HCT116 (cell line): ENCODE results near the gene METTL27. TPM values are rescaled to one million over a fixed set of nuclear protein-coding genes. Genes with fewer than 3 reads are reported as not detected.

Source experiments
- ATAC-seq: fragments of 200-7000 bp; cut with Tn5 transposase; 2 replicates; pipeline ENCODE4 v1.9.1; 2020; ENCODE audit warnings: mild to moderate bottlenecking, moderate library complexity
- BruUV-seq: library from RNA; stranded (reverse); fragments of 400-500 nt; replicated peaks from 2 replicates; lab custom pipeline; 2021; lab: Mats Ljungman, UMichigan
- CTCF ChIA-PET: fragments of 300-600 bp; sonication (Branson Sonifier 250); formaldehyde crosslinking; loops from one replicate; lab custom pipeline; 2021; ENCODE audit warnings: antibody characterized with exemption; lab: Charles Lee
- POLR2A ChIA-PET: fragments of 300-600, 350-600 bp; sonication (Branson Sonifier 250); formaldehyde crosslinking; loops from one replicate; lab custom pipeline; 2021; ENCODE audit warnings: antibody characterized with exemption; lab: Charles Lee
- RAD21 ChIA-PET, 2 experiments: fragments of 300-600 bp; sonication (Branson Sonifier 250); formaldehyde crosslinking; loops; one replicate each; lab custom pipeline; 2023; ENCODE audit warnings: low total read pairs in 2 of 2; ENCODE audit not compliant: uncharacterized antibody in 2 of 2, unreplicated experiment in 2 of 2, low non-redundant PET in 1 of 2; lab: Charles Lee
- DNase-seq: peaks from one replicate; pipeline ENCODE4 v3.0.0-alpha.2; 2010; ENCODE audit warnings: low read depth, low spot score
- H2AFZ ChIP-seq: fragments of 200-600 bp; shearing (Covaris generic), sonication (generic); 2 replicates; pipeline ENCODE4 v1.6.1; 2017; ENCODE audit warnings: low read depth, mixed run types, mixed read lengths, antibody characterized with exemption, low read length; ENCODE audit not compliant: poor library complexity, severe bottlenecking
- H3K27ac ChIP-seq: 2 replicates; pipeline ENCODE4 v1.5.1; 2012; ENCODE audit warnings: low read depth, low read length
- H3K27me3 ChIP-seq: fragments of 200-600 bp; sonication (generic); 2 replicates; pipeline ENCODE4 v1.6.1; 2016; ENCODE audit warnings: mixed run types, low read length, mixed read lengths; ENCODE audit not compliant: insufficient read depth
- H3K36me3 ChIP-seq, 2 experiments: fragments of 200-500 bp in 1 of 2; fragments of 200-600 bp in 1 of 2; sonication (Bioruptor generic) in 1 of 2; sonication (generic) in 1 of 2; 2 replicates each; pipeline versions ENCODE4 v1.5.1 to v1.6.1; 2014 to 2016; ENCODE audit warnings: low read length in 2 of 2, inconsistent platforms in 1 of 2, mixed read lengths in 1 of 2, mixed run types in 1 of 2; ENCODE audit not compliant: insufficient read depth in 2 of 2, control insufficient read depth in 1 of 2
- H3K4me1 ChIP-seq, 2 experiments: fragments of 200-600 bp in 1 of 2; sonication (generic) in 1 of 2; 2 replicates each; pipeline versions ENCODE4 v1.5.1 to v1.6.1; 2012 to 2017; ENCODE audit warnings: low read length in 2 of 2, inconsistent platforms in 1 of 2, mild to moderate bottlenecking in 1 of 2, mixed read lengths in 1 of 2, mixed run types in 1 of 2, moderate library complexity in 1 of 2; ENCODE audit not compliant: insufficient read depth in 2 of 2, control insufficient read depth in 1 of 2
- H3K4me2 ChIP-seq: fragments of 200-600 bp; sonication (generic); 2 replicates; pipeline ENCODE4 v1.6.1; 2017; ENCODE audit warnings: mixed run types, low read length, mixed read lengths
- H3K4me3 ChIP-seq, 2 experiments: fragments of 200-600 bp in 1 of 2; sonication (generic) in 1 of 2; replicated peaks in 1 of 2; 2 replicates each; pipeline ENCODE4 v1.5.1; 2011 to 2016; ENCODE audit warnings: low read length in 2 of 2, control low read depth in 1 of 2, low read depth in 1 of 2, mild to moderate bottlenecking in 1 of 2, mixed read lengths in 1 of 2, mixed run types in 1 of 2
- H3K79me2 ChIP-seq: fragments of 200-600 bp; sonication (generic); 2 replicates; pipeline ENCODE4 v1.6.1; 2017; ENCODE audit warnings: mild to moderate bottlenecking, mixed run types, low read length, moderate library complexity, mixed read lengths; ENCODE audit not compliant: insufficient read depth
- H3K9ac ChIP-seq: fragments of 200-600 bp; sonication (generic); 2 replicates; pipeline ENCODE4 v1.6.1; 2016; ENCODE audit warnings: low read length, mixed read lengths
- H3K9me2 ChIP-seq: fragments of 200-600 bp; sonication (generic), shearing (Covaris generic); 2 replicates; pipeline ENCODE4 v1.6.1; 2017; ENCODE audit warnings: mixed run types, mild to moderate bottlenecking, moderate library complexity; ENCODE audit not compliant: insufficient read depth
- H3K9me3 ChIP-seq, 2 experiments: fragments of 200-500 bp in 1 of 2; fragments of 200-600 bp in 1 of 2; sonication (Bioruptor generic) in 1 of 2; sonication (generic) in 1 of 2; 2 replicates each; pipeline ENCODE4 v1.6.1; 2014 to 2017; ENCODE audit warnings: low read length in 2 of 2, mixed read lengths in 2 of 2, inconsistent platforms in 1 of 2, low read depth in 1 of 2, mild to moderate bottlenecking in 1 of 2, mixed run types in 1 of 2, moderate library complexity in 1 of 2; ENCODE audit not compliant: control insufficient read depth in 1 of 2, insufficient read depth in 1 of 2
- H4K20me1 ChIP-seq: fragments of 200-600 bp; sonication (generic), shearing (Covaris generic); 2 replicates; pipeline ENCODE4 v1.6.1; 2017; ENCODE audit warnings: mixed run types, mild to moderate bottlenecking, moderate library complexity; ENCODE audit not compliant: insufficient read depth
- ATF3 ChIP-seq: IDR thresholded peaks from 2 replicates; pipeline ENCODE4 v1.6.1; 2012
- CBX3 ChIP-seq: IDR thresholded peaks from 2 replicates; pipeline ENCODE4 v1.6.1; 2012; ENCODE audit warnings: low read depth
- EGR1 ChIP-seq: IDR thresholded peaks from 2 replicates; pipeline ENCODE4 v1.6.1; 2012; ENCODE audit warnings: low read depth
- EZH2 ChIP-seq: fragments of 200-600 bp; sonication (generic); IDR thresholded peaks from 2 replicates; pipeline ENCODE4 v1.6.1; 2017; ENCODE audit warnings: antibody characterized with exemption, mixed run types
- EZH2phosphoT487 ChIP-seq: fragments of 200-600 bp; IDR thresholded peaks from 2 replicates; pipeline ENCODE4 v1.6.1; 2018; ENCODE audit warnings: antibody characterized with exemption, borderline replicate concordance
- JUND ChIP-seq: IDR thresholded peaks from 2 replicates; pipeline ENCODE4 v1.6.1; 2012
- MAX ChIP-seq: IDR thresholded peaks from 2 replicates; pipeline ENCODE4 v1.6.1; 2012
- POLR2A ChIP-seq: IDR thresholded peaks from 2 replicates; pipeline ENCODE4 v1.7.0; 2011; ENCODE audit warnings: borderline replicate concordance; ENCODE audit not compliant: insufficient read depth, insufficient read length; ENCODE audit errors: extremely low read depth
- RAD21 ChIP-seq: IDR thresholded peaks from 2 replicates; pipeline ENCODE4 v1.6.1; 2012; ENCODE audit warnings: low read depth, mild to moderate bottlenecking
- REST ChIP-seq: IDR thresholded peaks from 2 replicates; pipeline ENCODE4 v1.6.1; 2012; ENCODE audit warnings: low read depth
- SP1 ChIP-seq: IDR thresholded peaks from 2 replicates; pipeline ENCODE4 v1.6.1; 2012; ENCODE audit warnings: low read depth
- SRF ChIP-seq: IDR thresholded peaks from 2 replicates; pipeline ENCODE4 v1.6.1; 2012; ENCODE audit warnings: low read depth
- YY1 ChIP-seq: IDR thresholded peaks from 2 replicates; pipeline ENCODE4 v1.6.1; 2011; ENCODE audit warnings: low read length, low read depth, moderate library complexity, mild to moderate bottlenecking; ENCODE audit not compliant: insufficient replicate concordance; ENCODE audit errors: extremely low read depth
- ZFX ChIP-seq: fragments of 450-650 bp; IDR thresholded peaks from 2 replicates; pipeline ENCODE4 v1.6.1; 2017
- intact Hi-C: fragments of 100-400 bp; cut with micrococcal nuclease; formaldehyde crosslinking; loops from 2 replicates; pipeline ENCODE4 v1.10.0; 2022
- total RNA-seq: library from RNA; stranded (reverse); gene quantifications from one replicate; pipeline ENCODE4 v1.2.1, GENCODE V29; 2021; ENCODE audit not compliant: unreplicated experiment
- TF ChIP-seq, protein P1 (sequence below): IDR thresholded peaks from 2 replicates; pipeline ENCODE4 v1.6.1; 2011; ENCODE audit warnings: mild to moderate bottlenecking, low read length, moderate library complexity; ENCODE audit not compliant: insufficient replicate concordance; ENCODE audit errors: extremely low read depth

METTL27 gene
- total RNA-seq, 1 experiment from 2014 or later, result 30.4 TPM

DNA sequence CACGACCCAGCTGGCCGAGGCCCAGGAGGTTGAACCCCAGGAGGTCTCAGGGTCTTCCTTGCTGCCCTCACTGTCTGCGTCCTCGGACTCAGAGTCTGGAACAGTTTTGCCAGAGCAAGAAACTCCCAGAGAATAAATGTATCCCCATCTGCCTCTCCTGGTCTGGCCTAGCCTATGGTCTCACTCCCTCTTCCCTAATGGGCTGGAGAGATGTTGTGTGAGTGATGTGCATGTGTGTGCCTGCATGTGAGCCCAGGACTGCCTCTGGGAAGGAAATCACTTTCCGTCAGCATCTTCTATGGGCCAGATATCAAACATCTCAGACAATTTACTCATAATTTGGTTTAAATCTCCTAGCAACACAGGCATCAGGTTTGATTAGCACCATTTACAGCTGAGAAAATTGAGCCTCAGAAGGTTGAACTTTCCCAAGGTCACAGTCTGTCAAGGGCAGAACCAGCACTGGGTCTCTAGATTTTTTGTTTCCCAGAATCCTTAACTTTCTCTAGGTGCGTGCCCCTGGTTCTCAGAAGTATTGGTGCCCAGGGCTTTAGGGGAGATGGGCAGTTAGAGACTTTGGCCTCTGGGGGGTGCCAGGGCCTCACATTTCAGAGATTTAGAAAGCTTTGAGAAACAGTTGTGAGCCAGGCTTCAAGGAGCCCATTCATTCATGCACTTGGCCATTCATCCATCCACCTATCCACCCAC, 23.6 kb upstream of the METTL27 start (continued):
- TF ChIP-seq, protein P1, sequence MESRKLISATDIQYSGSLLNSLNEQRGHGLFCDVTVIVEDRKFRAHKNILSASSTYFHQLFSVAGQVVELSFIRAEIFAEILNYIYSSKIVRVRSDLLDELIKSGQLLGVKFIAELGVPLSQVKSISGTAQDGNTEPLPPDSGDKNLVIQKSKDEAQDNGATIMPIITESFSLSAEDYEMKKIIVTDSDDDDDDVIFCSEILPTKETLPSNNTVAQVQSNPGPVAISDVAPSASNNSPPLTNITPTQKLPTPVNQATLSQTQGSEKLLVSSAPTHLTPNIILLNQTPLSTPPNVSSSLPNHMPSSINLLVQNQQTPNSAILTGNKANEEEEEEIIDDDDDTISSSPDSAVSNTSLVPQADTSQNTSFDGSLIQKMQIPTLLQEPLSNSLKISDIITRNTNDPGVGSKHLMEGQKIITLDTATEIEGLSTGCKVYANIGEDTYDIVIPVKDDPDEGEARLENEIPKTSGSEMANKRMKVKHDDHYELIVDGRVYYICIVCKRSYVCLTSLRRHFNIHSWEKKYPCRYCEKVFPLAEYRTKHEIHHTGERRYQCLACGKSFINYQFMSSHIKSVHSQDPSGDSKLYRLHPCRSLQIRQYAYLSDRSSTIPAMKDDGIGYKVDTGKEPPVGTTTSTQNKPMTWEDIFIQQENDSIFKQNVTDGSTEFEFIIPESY, result no peak
- no peak for TF ChIP-seq REST

GRCh38 chr7:73864981-73865711, 22.8 kb upstream of the METTL27 start:
- ATAC-seq, result no peak
- no TSS peak for BruUV-seq
- no peaks in the 10 kb centered on the region for H3K36me3 ChIP-seq
- H3K27ac ChIP-seq, result no peak overlapping the region; the same call in 1 of the 2 replicates
- intact Hi-C loops, result no loop called here
- H3K4me2 ChIP-seq, result no peak overlapping the region
- no peak overlapping the region for H2AFZ ChIP-seq
- H3K27me3 ChIP-seq, result no peaks in the 10 kb centered on the region
- no peak overlapping the region for H3K9ac ChIP-seq
- no peaks in the 10 kb centered on the region for H3K4me1 ChIP-seq
- H3K4me3 ChIP-seq, result no peak overlapping the region
- RAD21 ChIA-PET, result no interaction called here
- CTCF ChIA-PET, result interaction anchor here (2.3 to 2.8 kb wide), 2 partner anchors 11 to 161 kb away, joined by 6 to 23 read pairs; no protein-coding TSS in a partner anchor
- no peaks in the 10 kb centered on the region for H3K9me2 ChIP-seq
- POLR2A ChIA-PET, result no interaction called here
- no peaks in the 10 kb centered on the region for H3K9me3 ChIP-seq
- DNase-seq, result no peak
- H4K20me1 ChIP-seq, result no peaks in the 10 kb centered on the region
- H3K79me2 ChIP-seq, result no peaks in the 10 kb centered on the region
- TF ChIP-seq EZH2phosphoT487 (no peak), ZFX (no peak), RAD21 (no peak), SP1 (no peak), EGR1 (no peak), YY1 (no peak), MAX (no peak), SRF (no peak), ATF3 (no peak), EZH2 (no peak), POLR2A (no peak), JUND (no peak), CBX3 (no peak)
- TF ChIP-seq, protein P1, result no peak
